Thyroid gland (tissue), 4 donors: ENCODE data around the gene DST. TPM values are rescaled to one million over a fixed set of nuclear protein-coding genes. Genes with fewer than 3 reads are reported as not detected.
A peak's percentile ranks its signal among the peaks of the same experiment; 100 is the strongest.
"Not testable (repeated sequence)": the region's sequence is repeated elsewhere in the genome, so short reads cannot be mapped to it uniquely, and the experiment has no call there.

Experiments
- DNase-seq, 2 donors: peaks; one replicate each; pipeline ENCODE4 v3.0.0-alpha.2; 2019
- H3K27ac ChIP-seq, 3 donors: fragments of 200-600 bp; sonication (generic); 1 replicate in 2 of 3; 2 replicates in 1 of 3; pipeline ENCODE4 v1.5.1; 2016 to 2019; ENCODE audit warnings: mild to moderate bottlenecking in 1 of 3, moderate library complexity in 1 of 3
- H3K27me3 ChIP-seq: fragments of 200-600 bp; sonication (generic); one replicate; pipeline ENCODE4 v1.5.1; 2019
- H3K36me3 ChIP-seq, 2 donors: fragments of 200-600 bp; sonication (generic); one replicate each; pipeline ENCODE4 v1.5.1; 2016 to 2019
- H3K4me1 ChIP-seq, 2 donors: fragments of 200-600 bp; sonication (generic); one replicate each; pipeline ENCODE4 v1.5.1; 2017 to 2019
- H3K4me3 ChIP-seq, 3 donors: fragments of 200-600 bp; sonication (generic); replicated peaks in 1 of 3; 1 replicate in 2 of 3; 2 replicates in 1 of 3; pipeline ENCODE4 v1.5.1; 2016; ENCODE audit warnings: mild to moderate bottlenecking in 1 of 3
- H3K9me3 ChIP-seq: fragments of 200-600 bp; sonication (generic); one replicate; pipeline ENCODE4 v1.5.1; 2017
- CTCF ChIP-seq, 6 experiments: fragments of 200-600 bp in 3 of 6; fragments of 450-650 bp in 3 of 6; sonication (generic) in 3 of 6; IDR thresholded peaks; one replicate each; pipeline ENCODE4 v1.5.1; 2016 to 2019; ENCODE audit warnings: antibody characterized with exemption in 6 of 6, mild to moderate bottlenecking in 2 of 6, inconsistent platforms in 1 of 6, moderate library complexity in 1 of 6
- POLR2A ChIP-seq, 2 donors: fragments of 450-650 bp; IDR thresholded peaks; one replicate each; pipeline ENCODE4 v1.6.1; 2017; ENCODE audit warnings: antibody characterized with exemption in 2 of 2, mild to moderate bottlenecking in 2 of 2, moderate library complexity in 1 of 2
- WGBS, 2 donors: methylation state at CpG; one replicate each; pipeline ENCODE4 v1.1.5; 2017; 5-methylcytosine and 5-hydroxymethylcytosine counted together
- intact Hi-C: fragments of 100-400 bp; cut with DNase I; formaldehyde crosslinking; loops from one replicate; pipeline ENCODE4 v1.15.1; 2023
- total RNA-seq, 4 donors: library from RNA; depleted of rRNA; stranded (reverse); fragments of >200 nt; gene quantifications; one replicate each; pipeline ENCODE4 v1.2.3, GENCODE V29; 2016

DST gene
- total RNA-seq, 4 donors from 2014 or later, result 99.8 to 169 (median 149) TPM

- no peaks in the 10 kb centered on the region for H3K36me3 ChIP-seq
- no peak overlapping the region for H3K27ac ChIP-seq
- no peaks in the 10 kb centered on the region for H3K4me1 ChIP-seq
- intact Hi-C loops, result no loop called here
- DNase-seq, result no peak
- WGBS, 2 donors, result 80 to 83% methylated on average over 4 of the region's 4 CpGs
- H3K27me3 ChIP-seq, result no peaks in the 10 kb centered on the region
- no peak overlapping the region for H3K4me3 ChIP-seq
- no peak for TF ChIP-seq POLR2A (IDR thresholded peaks at IDR 0.05)
- no peak for TF ChIP-seq CTCF (IDR thresholded peaks at IDR 0.05)
- no peaks in the 10 kb centered on the region for H3K9me3 ChIP-seq
Observed at GRCh38 chr6:56571605-56572004, 71.1 kb downstream of the DST start.

DNA sequence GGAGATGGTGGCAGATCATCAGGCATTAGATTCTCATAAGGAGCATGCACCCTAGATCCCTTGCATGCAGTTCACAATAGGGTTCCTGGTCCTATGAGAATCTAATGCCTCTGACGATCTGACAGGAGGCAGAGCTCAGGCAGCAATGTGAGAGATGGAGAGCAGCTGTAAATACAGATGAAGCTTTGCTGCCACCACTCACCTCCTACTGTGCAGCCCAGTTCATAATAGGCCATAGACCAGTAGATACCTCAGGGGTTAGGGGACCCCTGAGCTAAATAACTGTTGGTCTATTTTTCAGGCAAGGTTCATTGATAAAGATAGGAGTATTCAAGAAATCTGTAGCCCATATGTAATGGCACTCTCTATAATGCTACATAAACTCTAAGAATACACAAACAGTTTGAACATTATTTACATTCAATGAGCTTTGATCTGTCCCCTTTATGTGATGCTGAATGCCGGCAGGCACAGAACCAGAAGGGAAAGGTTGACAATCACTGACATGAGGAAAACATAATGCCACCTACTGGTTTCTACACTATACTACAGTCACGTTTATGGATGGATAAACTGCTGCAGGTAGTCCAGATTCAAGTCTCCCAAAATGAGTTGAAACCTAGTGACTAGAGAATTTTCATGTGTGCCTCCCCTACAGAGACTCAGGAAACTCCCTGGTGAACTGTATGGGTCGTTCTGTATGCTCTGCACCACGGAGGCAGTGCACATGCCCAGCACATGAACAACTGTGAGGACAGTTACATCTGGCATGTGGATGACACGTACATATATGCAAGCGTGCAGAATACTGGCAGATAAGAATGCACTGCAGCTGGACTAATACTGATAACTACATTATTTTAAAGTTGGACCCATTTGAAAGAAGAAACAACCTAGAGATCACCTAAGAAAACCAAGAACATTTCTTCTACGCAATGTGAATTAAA is 72.0 kb downstream of the DST start:
- no peak overlapping the region for H3K4me3 ChIP-seq
- H3K27ac ChIP-seq, result no peak overlapping the region

GRCh38 chr6:56567501-56567900 is 75.2 kb downstream of the DST start:
- DNase-seq, result no peak
- TF ChIP-seq CTCF (IDR thresholded peaks at IDR 0.05) (no peak), POLR2A (IDR thresholded peaks at IDR 0.05) (no peak)
- Histone ChIP-seq H3K4me1 (no peaks in the 10 kb centered on the region), H3K27me3 (no peaks in the 10 kb centered on the region), H3K4me3 (no peak overlapping the region), H3K27ac (no peak overlapping the region), H3K9me3 (no peaks in the 10 kb centered on the region), H3K36me3 (no peaks in the 10 kb centered on the region)
- intact Hi-C loops, result no loop called here

More for the DNA sequence above, 72.0 kb downstream of the DST start:
- peak in 1 of 2 donors; percentile 10 for DNase-seq
- Histone ChIP-seq H3K36me3 (no peaks in the 10 kb centered on the region), H3K27me3 (no peaks in the 10 kb centered on the region), H3K9me3 (no peaks in the 10 kb centered on the region), H3K4me1 (no peaks in the 10 kb centered on the region)
- 56 to 62% methylated on average over 8 of the region's 8 CpGs for WGBS, 2 donors
- peak; percentile 28 to 62 (median 50) for TF ChIP-seq CTCF (IDR thresholded peaks at IDR 0.05)
- no peak for TF ChIP-seq POLR2A (IDR thresholded peaks at IDR 0.05)
- intact Hi-C loops, result no loop called here

- intact Hi-C loops, H3K4me3 ChIP-seq, H3K27me3 ChIP-seq, H3K27ac ChIP-seq, H3K9me3 ChIP-seq, H3K4me1 ChIP-seq, H3K36me3 ChIP-seq, DNase-seq: not testable (repeated sequence)
- WGBS, 2 donors, result 96 to 98% methylated on average over 4 of the region's 4 CpGs
Observed at GRCh38 chr6:56562730-56563129, 80.0 kb downstream of the DST start.

- no peak for DNase-seq
- Histone ChIP-seq H3K9me3 (no peaks in the 10 kb centered on the region), H3K27me3 (no peaks in the 10 kb centered on the region), H3K27ac (no peak overlapping the region), H3K4me1 (peaks cover 0 to 14% of the 10 kb centered on the region in 2 donors), H3K36me3 (no peaks in the 10 kb centered on the region), H3K4me3 (no peak overlapping the region)
- 75 to 97% methylated on average over 1 of the region's 1 CpG for WGBS, 2 donors
- TF ChIP-seq POLR2A (IDR thresholded peaks at IDR 0.05) (no peak), CTCF (IDR thresholded peaks at IDR 0.05) (no peak)
- intact Hi-C loops, result no loop called here
Observed at GRCh38 chr6:56556751-56557540, 85.7 kb downstream of the DST start.
